Stimulated activated CD4-positive, alpha-beta T cell treated with anti-CD3 and anti-CD28 coated beads, Interleukin-12 subunit alpha, Interleukin-12 subunit beta, amount 100 ng/mL, for 4 hours (primary cell): ENCODE measurements around the gene SIRT3.
A peak's percentile ranks its signal among the peaks of the same experiment; 100 is the strongest.
"Not testable (repeated sequence)": the region's sequence is repeated elsewhere in the genome, so short reads cannot be mapped to it uniquely, and the experiment has no call there.

Experiments
- DNase-seq: peaks from one replicate; pipeline ENCODE4 v3.0.0-alpha.2; 2020

Gene SIRT3

GRCh38 chr11:270451-271318 lies 34.5 kb upstream of the SIRT3 start:
- no peak for DNase-seq

GRCh38 chr11:269146-269890 lies 33.2 kb upstream of the SIRT3 start:
- no peak for DNase-seq

GRCh38 chr11:268716-269145 lies 32.6 kb upstream of the SIRT3 start:
- DNase-seq, result not testable (repeated sequence)

GRCh38 chr11:267491-267994 lies 31.4 kb upstream of the SIRT3 start:
- peak; percentile 50 for DNase-seq

- DNase-seq, result no peak
Observed at GRCh38 chr11:266676-267439, 30.7 kb upstream of the SIRT3 start.

- no peak for DNase-seq
Observed at GRCh38 chr11:261624-262023, 25.5 kb upstream of the SIRT3 start.

GRCh38 chr11:259413-259812 lies 23.3 kb upstream of the SIRT3 start:
- no peak for DNase-seq

GRCh38 chr11:257766-258493 lies 21.8 kb upstream of the SIRT3 start:
- DNase-seq, result no peak

- DNase-seq, result no peak
Observed at GRCh38 chr11:256952-257737, 21.0 kb upstream of the SIRT3 start.

- no peak for DNase-seq
Observed at GRCh38 chr11:255816-256215, 19.7 kb upstream of the SIRT3 start.

GRCh38 chr11:255176-255575 lies 19.0 kb upstream of the SIRT3 start:
- no peak for DNase-seq

- DNase-seq, result no peak
Observed at GRCh38 chr11:253886-254270, 17.7 kb upstream of the SIRT3 start.

- DNase-seq, result no peak
Observed at GRCh38 chr11:253160-253885, 17.2 kb upstream of the SIRT3 start.

- no peak for DNase-seq
Observed at GRCh38 chr11:252666-253065, 16.5 kb upstream of the SIRT3 start.

- no peak for DNase-seq
Observed at GRCh38 chr11:251550-251949, 15.4 kb upstream of the SIRT3 start.

- peak; percentile 63 for DNase-seq
Observed at GRCh38 chr11:250740-251299, 14.7 kb upstream of the SIRT3 start.

GRCh38 chr11:250274-250673 lies 14.1 kb upstream of the SIRT3 start:
- no peak for DNase-seq

GRCh38 chr11:249062-249461 lies 12.9 kb upstream of the SIRT3 start:
- DNase-seq, result no peak

GRCh38 chr11:244376-244775 lies 8.2 kb upstream of the SIRT3 start:
- DNase-seq, result no peak

- no peak for DNase-seq
Observed at GRCh38 chr11:241634-242033, 5.5 kb upstream of the SIRT3 start.

- no peak for DNase-seq
Observed at GRCh38 chr11:240315-240714, 4.2 kb upstream of the SIRT3 start.
